ENCODE measurements around the gene TP53BP1.

DNA sequence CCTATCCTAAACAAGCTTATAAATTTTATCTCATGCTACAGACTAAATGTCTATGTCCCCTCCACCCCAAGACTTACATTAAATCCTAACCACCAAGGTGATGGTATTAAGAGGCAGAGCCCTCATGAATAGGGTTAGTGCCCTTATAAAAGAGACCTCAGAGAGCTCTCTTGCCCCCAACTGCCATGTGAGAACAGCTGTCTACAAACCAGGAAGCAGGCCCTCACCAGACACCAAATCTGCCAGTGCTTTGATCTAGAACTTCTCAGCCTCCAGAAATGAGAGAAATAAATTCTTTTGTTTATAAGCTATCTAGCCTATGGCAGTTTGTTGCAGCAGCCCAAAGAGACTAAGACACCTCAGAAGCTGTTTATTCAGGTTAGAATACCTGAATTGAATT lies 58.5 kb downstream of the TP53BP1 start:
- TF ChIP-seq ZBTB33 (CRISPR knock-in tag; IDR thresholded peaks at IDR 0.05) (no peak), HNF1B (CRISPR knock-in tag; IDR thresholded peaks at IDR 0.05) (no peak), EZH2 (conservative IDR thresholded peaks at IDR 0.05; ENCODE audit: low read depth, low read length) (no peak), ZNF513 (CRISPR knock-in tag; conservative IDR thresholded peaks at IDR 0.05) (no peak), CTCF (CRISPR knock-in tag; IDR thresholded peaks at IDR 0.05) (no peak), ZNF570 (CRISPR knock-in tag; IDR thresholded peaks at IDR 0.05; ENCODE audit: borderline replicate concordance) (no peak), ZNF30 (CRISPR knock-in tag; IDR thresholded peaks at IDR 0.05) (no peak), KDM4B (CRISPR knock-in tag; IDR thresholded peaks at IDR 0.05) (no peak), ZNF879 (CRISPR knock-in tag; IDR thresholded peaks at IDR 0.05) (no peak), CREB1 (IDR thresholded peaks at IDR 0.05) (no peak), CREB1 (CRISPR knock-in tag; IDR thresholded peaks at IDR 0.05) (no peak), SP4 (CRISPR knock-in tag; IDR thresholded peaks at IDR 0.05) (no peak)

All from HepG2 (cell line).